H1 (cell line): ENCODE results near the gene PDS5A. TPM values are rescaled to one million over a fixed set of nuclear protein-coding genes. Genes with fewer than 3 reads are reported as not detected.

Experiments
- CTCF ChIA-PET: fragments of 300-600 bp; sonication (Branson Sonifier 250); formaldehyde crosslinking; loops from one replicate; lab custom pipeline; 2021; ENCODE audit not compliant: partially characterized antibody; lab: Charles Lee
- POLR2A ChIA-PET: fragments of 300-600 bp; sonication (Branson Sonifier 250); formaldehyde crosslinking; loops from one replicate; lab custom pipeline; 2021; ENCODE audit warnings: inconsistent platforms; ENCODE audit not compliant: partially characterized antibody; lab: Charles Lee
- DNase-seq, 2 experiments: peaks; one replicate each; pipeline versions ENCODE4 v3.0.0 to v3.0.0-alpha.2; 2010 to 2022; ENCODE audit warnings: low spot score in 2 of 2, low read depth in 1 of 2, mixed read lengths in 1 of 2
- FAIRE-seq: peaks from 2 replicates; lab custom pipeline; 2011; peaks lifted over from hg19 to GRCh38; lab: Jason Lieb, UNC
- H2AFZ ChIP-seq: 2 replicates; pipeline ENCODE4 v1.8.1; 2012; ENCODE audit warnings: low read length, inconsistent platforms
- H2AK5ac ChIP-seq: 2 replicates; pipeline ENCODE4 v1.6.1; 2013; ENCODE audit warnings: low read depth, low read length
- H2BK120ac ChIP-seq: replicated peaks from 2 replicates; pipeline ENCODE3; 2013; ENCODE audit warnings: low read depth, low read length, inconsistent platforms
- H2BK12ac ChIP-seq: 2 replicates; pipeline ENCODE4 v1.6.1; 2013; ENCODE audit warnings: low read depth, low read length
- H2BK15ac ChIP-seq: 2 replicates; pipeline ENCODE4 v1.6.1; 2013; ENCODE audit warnings: low read length
- H2BK20ac ChIP-seq: 2 replicates; pipeline ENCODE4 v1.6.1; 2013; ENCODE audit warnings: low read length
- H2BK5ac ChIP-seq: 2 replicates; pipeline ENCODE4 v1.6.1; 2013; ENCODE audit warnings: low read depth, low read length
- H3K14ac ChIP-seq: 2 replicates; pipeline ENCODE4 v1.6.1; 2013; ENCODE audit warnings: inconsistent platforms; ENCODE audit not compliant: insufficient read length
- H3K18ac ChIP-seq: 2 replicates; pipeline ENCODE4 v1.6.1; 2013; ENCODE audit warnings: low read length; ENCODE audit errors: extremely low read depth
- H3K23ac ChIP-seq: 2 replicates; pipeline ENCODE4 v1.6.1; 2013; ENCODE audit warnings: inconsistent platforms; ENCODE audit not compliant: insufficient read length
- H3K23me2 ChIP-seq: 2 replicates; pipeline ENCODE4 v1.6.1; 2013; ENCODE audit warnings: low read depth, low read length
- H3K27ac ChIP-seq: 2 replicates; pipeline ENCODE4 v1.6.1; 2011; ENCODE audit warnings: low read depth, low read length, inconsistent platforms
- H3K27me3 ChIP-seq, 4 experiments: replicated peaks in 1 of 4; 1 replicate in 1 of 4; 2 replicates in 3 of 4; pipeline versions ENCODE4 v1.6.1 to v1.8.1; 2011 to 2013; ENCODE audit warnings: low read length in 3 of 4, mild to moderate bottlenecking in 3 of 4, inconsistent platforms in 2 of 4, mixed read lengths in 2 of 4, moderate library complexity in 1 of 4; ENCODE audit not compliant: control insufficient read depth in 3 of 4, insufficient read depth in 3 of 4; ENCODE audit errors: extremely low read depth in 1 of 4
- H3K36me3 ChIP-seq, 4 experiments: 2 replicates each; pipeline versions ENCODE4 v1.6.1 to v1.8.1; 2011 to 2013; ENCODE audit warnings: mild to moderate bottlenecking in 4 of 4, low read length in 3 of 4, moderate library complexity in 2 of 4, control low read depth in 1 of 4, inconsistent platforms in 1 of 4; ENCODE audit not compliant: insufficient read depth in 4 of 4, control insufficient read depth in 2 of 4
- H3K4ac ChIP-seq: replicated peaks from 2 replicates; pipeline ENCODE3; 2013; ENCODE audit warnings: low read length, low read depth, mixed read lengths, inconsistent platforms; ENCODE audit not compliant: insufficient read length
- H3K4me1 ChIP-seq, 4 experiments: replicated peaks in 1 of 4; 1 replicate in 1 of 4; 2 replicates in 3 of 4; pipeline versions ENCODE4 v1.6.1 to v1.8.1; 2011 to 2013; ENCODE audit warnings: low read length in 3 of 4, inconsistent platforms in 2 of 4, mixed read lengths in 1 of 4; ENCODE audit not compliant: insufficient read depth in 4 of 4, control insufficient read depth in 3 of 4
- H3K4me2 ChIP-seq, 2 experiments: 2 replicates each; pipeline versions ENCODE4 v1.6.1 to v1.8.1; 2011 to 2013; ENCODE audit warnings: low read depth in 2 of 2, low read length in 2 of 2, control low read depth in 1 of 2, inconsistent platforms in 1 of 2, mild to moderate bottlenecking in 1 of 2; ENCODE audit not compliant: insufficient read depth in 1 of 2
- H3K4me3 ChIP-seq, 4 experiments: fragments of 200-600, 300-600 bp in 1 of 4; sonication (generic), shearing (Covaris generic), sonication (Bioruptor Twin) in 1 of 4; 2 replicates each; pipeline versions ENCODE4 v1.5.1 to v1.8.1; 2011 to 2016; ENCODE audit warnings: low read length in 4 of 4, low read depth in 3 of 4, control low read depth in 2 of 4, inconsistent platforms in 2 of 4, mild to moderate bottlenecking in 2 of 4, mixed read lengths in 1 of 4, moderate library complexity in 1 of 4; ENCODE audit not compliant: insufficient read depth in 2 of 4; ENCODE audit errors: extremely low read depth in 1 of 4
- H3K56ac ChIP-seq: replicated peaks from 2 replicates; pipeline ENCODE3; 2013; ENCODE audit warnings: low read depth, mild to moderate bottlenecking, mixed read lengths, low read length, inconsistent platforms; ENCODE audit not compliant: insufficient read length
- H3K79me1 ChIP-seq: 2 replicates; pipeline ENCODE4 v1.6.1; 2013; ENCODE audit warnings: low read depth, low read length, control low read depth
- H3K79me2 ChIP-seq, 2 experiments: 2 replicates each; pipeline versions ENCODE4 v1.6.1 to v1.8.1; 2012 to 2013; ENCODE audit warnings: low read length in 2 of 2, mild to moderate bottlenecking in 2 of 2, inconsistent platforms in 1 of 2; ENCODE audit not compliant: insufficient read depth in 2 of 2, control insufficient read depth in 1 of 2
- H3K9ac ChIP-seq, 4 experiments: replicated peaks in 1 of 4; 1 replicate in 1 of 4; 2 replicates in 3 of 4; pipeline versions ENCODE4 v1.6.1 to v1.8.1; 2011 to 2013; ENCODE audit warnings: low read depth in 3 of 4, low read length in 3 of 4, control low read depth in 2 of 4, mild to moderate bottlenecking in 2 of 4, moderate library complexity in 2 of 4, inconsistent platforms in 1 of 4; ENCODE audit errors: extremely low read depth in 1 of 4
- H3K9me3 ChIP-seq, 2 experiments: 2 replicates each; pipeline versions ENCODE4 v1.6.1 to v1.8.1; 2012 to 2013; ENCODE audit warnings: mild to moderate bottlenecking in 2 of 2, moderate library complexity in 2 of 2, control low read depth in 1 of 2, inconsistent platforms in 1 of 2, low read depth in 1 of 2, low read length in 1 of 2, mixed read lengths in 1 of 2; ENCODE audit not compliant: insufficient read depth in 2 of 2
- H4K20me1 ChIP-seq, 2 experiments: replicated peaks in 1 of 2; 2 replicates each; pipeline versions ENCODE3 to v1.8.1; 2011 to 2013; ENCODE audit warnings: inconsistent platforms in 2 of 2, low read length in 2 of 2, mild to moderate bottlenecking in 1 of 2; ENCODE audit not compliant: insufficient read depth in 2 of 2, control insufficient read depth in 1 of 2
- H4K5ac ChIP-seq: 2 replicates; pipeline ENCODE4 v1.6.1; 2013; ENCODE audit warnings: low read length, low read depth, mixed read lengths, inconsistent platforms; ENCODE audit not compliant: insufficient read length
- H4K8ac ChIP-seq: 2 replicates; pipeline ENCODE4 v1.8.0; 2013; ENCODE audit warnings: mild to moderate bottlenecking, moderate library complexity, low read length, inconsistent platforms; ENCODE audit not compliant: insufficient read depth; ENCODE audit errors: extremely low read depth
- H4K91ac ChIP-seq: replicated peaks from 2 replicates; pipeline ENCODE3; 2013; ENCODE audit warnings: low read length, mixed read lengths, inconsistent platforms; ENCODE audit not compliant: insufficient read length
- CEBPB ChIP-seq: IDR thresholded peaks from 2 replicates; pipeline ENCODE4 v1.6.1; 2012; ENCODE audit warnings: low read depth, low read length
- GABPA ChIP-seq: IDR thresholded peaks from 2 replicates; pipeline ENCODE4 v1.6.1; 2011; ENCODE audit warnings: mild to moderate bottlenecking, low read length, moderate library complexity, borderline replicate concordance; ENCODE audit not compliant: insufficient read depth
- HDAC6 ChIP-seq: IDR thresholded peaks from one replicate; pipeline ENCODE4 v1.7.1; 2012; ENCODE audit warnings: low read depth, mild to moderate bottlenecking, inconsistent platforms, low read length, moderate library complexity
- MAFK ChIP-seq: IDR thresholded peaks from 2 replicates; pipeline ENCODE4 v1.6.1; 2012; ENCODE audit warnings: low read depth, mild to moderate bottlenecking, improper control_type of control experiment, low read length
- POU5F1 ChIP-seq: IDR thresholded peaks from 2 replicates; pipeline ENCODE4 v1.6.1; 2011; ENCODE audit warnings: low read depth, mild to moderate bottlenecking, low read length, moderate library complexity
- RXRA ChIP-seq: IDR thresholded peaks from 2 replicates; pipeline ENCODE4 v1.6.1; 2011; ENCODE audit warnings: low read depth, mild to moderate bottlenecking, low read length, moderate library complexity; ENCODE audit not compliant: insufficient read depth
- SIRT6 ChIP-seq: IDR thresholded peaks from one replicate; pipeline ENCODE4 v1.7.1; 2012; ENCODE audit warnings: low read length, inconsistent platforms
- WGBS, 2 experiments: shearing (Covaris generic) in 1 of 2; methylation state at CpG; one replicate each; pipeline versions ENCODE4 v1.1.6 to v1.1.7; 2013 to 2015; ENCODE audit warnings: low lambda C conversion rate in 2 of 2, mixed read lengths in 2 of 2, inconsistent platforms in 1 of 2, low coverage in 1 of 2, missing lambda C conversion rate in 1 of 2; ENCODE audit not compliant: insufficient replicate concordance in 2 of 2, insufficient coverage in 1 of 2, insufficient read length in 1 of 2; ENCODE audit errors: extremely low coverage in 1 of 2, missing lambda C conversion rate in 1 of 2; 5-methylcytosine and 5-hydroxymethylcytosine counted together
- polyA plus RNA-seq, 7 experiments: library from polyadenylated mRNA; depleted of rRNA in 3 of 7; stranded (reverse) in 5 of 7; unstranded in 2 of 7; fragments of >200 nt in 5 of 7; fragments of 200-250 nt in 2 of 7; gene quantifications; 1 replicate in 5 of 7; 2 replicates in 1 of 7; 4 replicates in 1 of 7; pipeline versions ENCODE4 v1.2.1 to v1.2.3, GENCODE V29; 2011 to 2013; ENCODE audit warnings: missing spikeins in 2 of 7, mixed read lengths in 2 of 7
- total RNA-seq: library from RNA; stranded (reverse); fragmentation: NEBNext Ultra II Directional; extraction: Animal tissue kit (Norgen Biotek cat#: 25700); gene quantifications from 2 replicates; pipeline ENCODE4 v1.2.1, GENCODE V29; 2021

Gene PDS5A
- total and polyA plus RNA-seq, 2 of the 8 experiments (the other 6 are each of a cell fraction or from before 2014, with no cell fraction given) = 15.5 to 76.6 TPM

GRCh38 chr4:39864391-39864790 is 113.3 kb downstream of the PDS5A start:
- no peak overlapping the region for H2BK5ac ChIP-seq
- POLR2A ChIA-PET = no interaction called here
- H3K27me3 ChIP-seq = no peaks in the 10 kb centered on the region
- WGBS, 2 experiments = 88% methylated on average over 6 of the region's 6 CpGs; no CpG with 5 or more reads in 1 of the 2 experiments
- H3K23ac ChIP-seq = no peak overlapping the region
- H3K79me1 ChIP-seq = no peaks in the 10 kb centered on the region
- no peak overlapping the region for H4K8ac ChIP-seq
- H4K20me1 ChIP-seq = no peaks in the 10 kb centered on the region
- no peak overlapping the region for H2AK5ac ChIP-seq
- H3K4me1 ChIP-seq = no peaks in the 10 kb centered on the region
- H3K14ac ChIP-seq = no peak overlapping the region
- H3K23me2 ChIP-seq = no peaks in the 10 kb centered on the region
- H3K79me2 ChIP-seq = no peaks in the 10 kb centered on the region
- no peak overlapping the region for H3K4me2 ChIP-seq
- no peak for DNase-seq
- H3K4me3 ChIP-seq = no peak overlapping the region
- no peak overlapping the region for H2AFZ ChIP-seq
- no peak overlapping the region for H3K9ac ChIP-seq
- no peak overlapping the region for H3K4ac ChIP-seq
- H3K36me3 ChIP-seq = peaks cover 2 to 53% (median 29%) of the 10 kb centered on the region in 4 experiments; a peak in 6 of 8 replicates
- no peak overlapping the region for H2BK15ac ChIP-seq
- CTCF ChIA-PET = interaction anchor here (0.5 to 1.6 kb wide), 4 partner anchors 17 to 395 kb away, joined by 3 read pairs; no protein-coding TSS in a partner anchor
- H2BK12ac ChIP-seq = no peak overlapping the region
- TF ChIP-seq MAFK (no peak), SIRT6 (no peak), HDAC6 (no peak), POU5F1 (no peak), GABPA (no peak), CEBPB (no peak), RXRA (no peak)
- FAIRE-seq = no peak
- no peak overlapping the region for H2BK20ac ChIP-seq
- no peak overlapping the region for H3K56ac ChIP-seq
- no peak overlapping the region for H3K27ac ChIP-seq
- no peak overlapping the region for H2BK120ac ChIP-seq
- H4K5ac ChIP-seq = no peak overlapping the region
- H3K9me3 ChIP-seq = no peaks in the 10 kb centered on the region
- H4K91ac ChIP-seq = no peak overlapping the region
- no peak overlapping the region for H3K18ac ChIP-seq
